Liver (tissue), 3 donors: Measurements from ENCODE around the gene GGA2.

ENCODE experiments used
- CTCF ChIP-seq: fragments of 150-350 bp; IDR thresholded peaks from 2 replicates; pipeline ENCODE4 v1.5.1; 2017; ENCODE audit warnings: improper control_type of control experiment, low read depth, low read length; ENCODE audit not compliant: missing input control
- JUND ChIP-seq, 2 donors: IDR thresholded peaks; 2 replicates each; pipeline ENCODE4 v1.6.1; 2016; ENCODE audit warnings: antibody characterized with exemption in 2 of 2
- SP1 ChIP-seq: IDR thresholded peaks from 2 replicates; pipeline ENCODE4 v1.6.1; 2018; ENCODE audit warnings: antibody characterized with exemption, mild to moderate bottlenecking
- TF ChIP-seq, protein P1 (sequence below): IDR thresholded peaks from 2 replicates; pipeline ENCODE4 v1.6.1; 2016; ENCODE audit warnings: antibody characterized with exemption, mild to moderate bottlenecking
- donor health status: healthy.
- donor health status: healthy.

DNA sequence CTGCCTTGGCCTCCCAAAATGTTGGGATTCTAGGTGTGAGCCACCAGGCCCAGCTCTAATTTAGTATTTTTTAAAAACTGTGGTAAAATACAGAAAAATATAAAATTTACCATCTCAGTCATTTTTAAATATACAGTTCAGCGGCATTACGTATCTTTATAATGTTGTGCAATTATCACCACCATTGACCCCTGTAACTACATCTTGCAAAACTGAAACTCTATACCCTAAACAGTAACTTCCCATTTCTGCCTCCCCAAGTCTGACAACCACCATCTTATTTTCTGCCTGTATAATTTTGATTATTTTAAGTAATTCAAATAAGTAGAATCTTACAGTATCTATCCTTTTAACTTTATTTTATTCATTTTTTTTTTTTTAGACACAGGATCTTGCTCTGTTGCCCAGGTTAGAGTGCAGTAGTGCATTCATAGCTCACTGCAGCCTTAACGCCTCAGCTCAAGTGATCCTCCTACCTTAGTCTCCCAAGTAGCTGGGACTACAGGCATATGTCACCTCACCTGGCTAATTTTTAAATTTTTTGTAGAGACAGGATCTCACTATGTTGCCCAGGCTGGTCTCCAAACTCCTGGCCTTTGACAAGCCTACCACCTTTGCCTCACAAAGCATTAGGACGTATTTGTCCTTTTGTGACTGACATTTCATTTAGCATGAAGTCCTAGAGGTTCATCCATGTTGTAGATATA, 10.9 kb upstream of the GGA2 start:
- TF ChIP-seq CTCF (no peak), JUND (IDR thresholded peaks at IDR 0.05) (no peak), SP1 (no peak)
- TF ChIP-seq, protein P1, sequence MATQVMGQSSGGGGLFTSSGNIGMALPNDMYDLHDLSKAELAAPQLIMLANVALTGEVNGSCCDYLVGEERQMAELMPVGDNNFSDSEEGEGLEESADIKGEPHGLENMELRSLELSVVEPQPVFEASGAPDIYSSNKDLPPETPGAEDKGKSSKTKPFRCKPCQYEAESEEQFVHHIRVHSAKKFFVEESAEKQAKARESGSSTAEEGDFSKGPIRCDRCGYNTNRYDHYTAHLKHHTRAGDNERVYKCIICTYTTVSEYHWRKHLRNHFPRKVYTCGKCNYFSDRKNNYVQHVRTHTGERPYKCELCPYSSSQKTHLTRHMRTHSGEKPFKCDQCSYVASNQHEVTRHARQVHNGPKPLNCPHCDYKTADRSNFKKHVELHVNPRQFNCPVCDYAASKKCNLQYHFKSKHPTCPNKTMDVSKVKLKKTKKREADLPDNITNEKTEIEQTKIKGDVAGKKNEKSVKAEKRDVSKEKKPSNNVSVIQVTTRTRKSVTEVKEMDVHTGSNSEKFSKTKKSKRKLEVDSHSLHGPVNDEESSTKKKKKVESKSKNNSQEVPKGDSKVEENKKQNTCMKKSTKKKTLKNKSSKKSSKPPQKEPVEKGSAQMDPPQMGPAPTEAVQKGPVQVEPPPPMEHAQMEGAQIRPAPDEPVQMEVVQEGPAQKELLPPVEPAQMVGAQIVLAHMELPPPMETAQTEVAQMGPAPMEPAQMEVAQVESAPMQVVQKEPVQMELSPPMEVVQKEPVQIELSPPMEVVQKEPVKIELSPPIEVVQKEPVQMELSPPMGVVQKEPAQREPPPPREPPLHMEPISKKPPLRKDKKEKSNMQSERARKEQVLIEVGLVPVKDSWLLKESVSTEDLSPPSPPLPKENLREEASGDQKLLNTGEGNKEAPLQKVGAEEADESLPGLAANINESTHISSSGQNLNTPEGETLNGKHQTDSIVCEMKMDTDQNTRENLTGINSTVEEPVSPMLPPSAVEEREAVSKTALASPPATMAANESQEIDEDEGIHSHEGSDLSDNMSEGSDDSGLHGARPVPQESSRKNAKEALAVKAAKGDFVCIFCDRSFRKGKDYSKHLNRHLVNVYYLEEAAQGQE: no peak
